Prostate gland (tissue), 2 donors: ENCODE measurements around the gene TNS3. TPM values are rescaled to one million over a fixed set of nuclear protein-coding genes. Genes with fewer than 3 reads are reported as not detected.

Experiments
- DNase-seq: peaks from one replicate; pipeline ENCODE4 v3.0.0-alpha.2; 2019; ENCODE audit warnings: low spot score
- H3K27ac ChIP-seq, 2 donors: fragments of 200-600 bp; sonication (generic); 2 replicates each; pipeline ENCODE4 v1.5.1; 2017 to 2019
- H3K27me3 ChIP-seq: fragments of 200-600 bp; sonication (generic); replicated peaks from 2 replicates; pipeline ENCODE4 v1.5.1; 2019; ENCODE audit not compliant: insufficient read depth
- H3K36me3 ChIP-seq, 2 donors: fragments of 200-600 bp; sonication (generic); 1 replicate in 1 of 2; 2 replicates in 1 of 2; pipeline versions ENCODE4 v1.5.1 to v1.8.1; 2017 to 2019
- H3K4me1 ChIP-seq: fragments of 200-600 bp; sonication (generic); replicated peaks from 2 replicates; pipeline ENCODE4 v1.5.1; 2019
- H3K4me3 ChIP-seq, 2 donors: fragments of 200-600 bp; sonication (generic); 2 replicates each; pipeline ENCODE4 v1.5.1; 2017 to 2019
- H3K9me3 ChIP-seq: fragments of 200-600 bp; sonication (generic); 2 replicates; pipeline ENCODE4 v1.5.1; 2017
- CTCF ChIP-seq, 4 experiments: fragments of 200-600 bp in 2 of 4; fragments of 450-650 bp in 2 of 4; sonication (generic) in 2 of 4; IDR thresholded peaks; 1 replicate in 3 of 4; 2 replicates in 1 of 4; pipeline ENCODE4 v1.5.1; 2016 to 2019; ENCODE audit warnings: antibody characterized with exemption in 4 of 4, mild to moderate bottlenecking in 2 of 4, moderate library complexity in 2 of 4
- POLR2A ChIP-seq: fragments of 450-650 bp; IDR thresholded peaks from one replicate; pipeline ENCODE4 v1.6.1; 2016; ENCODE audit warnings: antibody characterized with exemption, mild to moderate bottlenecking
- POLR2AphosphoS5 ChIP-seq: sonication (generic); formaldehyde crosslinking; IDR thresholded peaks from one replicate; pipeline ENCODE4 v1.6.1; 2017; ENCODE audit warnings: antibody characterized with exemption
- WGBS: methylation state at CpG from one replicate; pipeline ENCODE4 v1.1.5; 2018; 5-methylcytosine and 5-hydroxymethylcytosine counted together
- intact Hi-C: fragments of 100-400 bp; cut with DNase I; formaldehyde crosslinking; loops from one replicate; pipeline ENCODE4 v1.14.2; 2022
- total RNA-seq, 2 donors: library from RNA; depleted of rRNA; stranded (reverse); fragments of >200 nt; gene quantifications; one replicate each; pipeline ENCODE4 v1.1.0, GENCODE V29; 2016

TNS3 gene
- total RNA-seq, 2 donors from 2014 or later = 19.5 to 95.8 TPM

- TF ChIP-seq POLR2AphosphoS5 (no peak), CTCF (IDR thresholded peaks at IDR 0.05) (no peak), POLR2A (no peak)
- Histone ChIP-seq H3K36me3 (no peaks in the 10 kb centered on the region), H3K27me3 (no peaks in the 10 kb centered on the region), H3K4me1 (peaks cover 5% of the 10 kb centered on the region), H3K9me3 (no peaks in the 10 kb centered on the region), H3K4me3 (no peak overlapping the region), H3K27ac (no peak overlapping the region)
- intact Hi-C loops = no loop called here
- DNase-seq = no peak
- WGBS = 40% methylated on average over 8 of the region's 8 CpGs
Observed at GRCh38 chr7:47332681-47333553, 249.0 kb downstream of the TNS3 start.

- no peaks in the 10 kb centered on the region for H3K9me3 ChIP-seq
- TF ChIP-seq POLR2A (no peak), POLR2AphosphoS5 (no peak), CTCF (IDR thresholded peaks at IDR 0.05) (no peak)
- 59% methylated on average over 8 of the region's 8 CpGs for WGBS
- no peak overlapping the region for H3K4me3 ChIP-seq
- intact Hi-C loops = no loop called here
- no peaks in the 10 kb centered on the region for H3K27me3 ChIP-seq
- H3K4me1 ChIP-seq = peaks cover 11% of the 10 kb centered on the region
- DNase-seq = no peak
- no peak overlapping the region for H3K27ac ChIP-seq
- H3K36me3 ChIP-seq = no peaks in the 10 kb centered on the region
Observed at GRCh38 chr7:47332213-47332612, 249.7 kb downstream of the TNS3 start.

GRCh38 chr7:47331179-47331565 is 250.7 kb downstream of the TNS3 start:
- Histone ChIP-seq H3K4me3 (no peak overlapping the region), H3K36me3 (no peaks in the 10 kb centered on the region), H3K4me1 (peaks cover 11% of the 10 kb centered on the region), H3K9me3 (no peaks in the 10 kb centered on the region), H3K27ac (no peak overlapping the region), H3K27me3 (no peaks in the 10 kb centered on the region)
- DNase-seq = no peak
- WGBS = 77% methylated on average over 6 of the region's 6 CpGs
- intact Hi-C loops = no loop called here
- TF ChIP-seq POLR2A (no peak), CTCF (IDR thresholded peaks at IDR 0.05) (no peak), POLR2AphosphoS5 (no peak)

- intact Hi-C loops = no loop called here
- peaks cover 11% of the 10 kb centered on the region for H3K4me1 ChIP-seq
- H3K27ac ChIP-seq = no peak overlapping the region
- H3K4me3 ChIP-seq = no peak overlapping the region
- TF ChIP-seq CTCF (IDR thresholded peaks at IDR 0.05) = no peak
- TF ChIP-seq POLR2A = no peak
- TF ChIP-seq POLR2AphosphoS5 = no peak
- H3K9me3 ChIP-seq = no peaks in the 10 kb centered on the region
- DNase-seq = no peak
- 87% methylated on average over 16 of the region's 16 CpGs for WGBS
- no peaks in the 10 kb centered on the region for H3K36me3 ChIP-seq
- H3K27me3 ChIP-seq = no peaks in the 10 kb centered on the region
Observed at GRCh38 chr7:47330561-47331178, 251.2 kb downstream of the TNS3 start.
